Activated naive CD8-positive, alpha-beta T cell (primary cell): ENCODE measurements around the gene DPY19L3.
"Not testable (repeated sequence)": the region's sequence is repeated elsewhere in the genome, so short reads cannot be mapped to it uniquely, and the experiment has no call there.

Experiments used
- H3K27ac Mint-ChIP-seq: one replicate; pipeline ENCODE4 v1.8.0; 2021; ENCODE audit warnings: mixed read lengths
- H3K27me3 Mint-ChIP-seq: one replicate; pipeline ENCODE4 v1.8.0; 2021; ENCODE audit warnings: mixed read lengths
- H3K36me3 Mint-ChIP-seq: one replicate; pipeline ENCODE4 v1.8.0; 2021; ENCODE audit warnings: mixed read lengths
- H3K4me1 Mint-ChIP-seq: one replicate; pipeline ENCODE4 v1.8.0; 2021; ENCODE audit warnings: low read depth, mixed read lengths
- H3K4me3 Mint-ChIP-seq: one replicate; pipeline ENCODE4 v1.8.0; 2021; ENCODE audit warnings: mild to moderate bottlenecking, mixed read lengths
- H3K9me3 Mint-ChIP-seq: one replicate; pipeline ENCODE4 v1.8.0; 2021; ENCODE audit warnings: low read depth, mixed read lengths

The DPY19L3 gene

GRCh38 chr19:32406161-32407003, 812 bp downstream of the DPY19L3 start:
- Mint-ChIP-seq H3K9me3 (no peaks in the 10 kb centered on the region), H3K4me3 (peak overlapping the region; percentile 91), H3K27ac (peak overlapping the region; percentile 85), H3K36me3 (peaks cover 17% of the 10 kb centered on the region), H3K27me3 (no peaks in the 10 kb centered on the region), H3K4me1 (peaks cover 16% of the 10 kb centered on the region)

DNA sequence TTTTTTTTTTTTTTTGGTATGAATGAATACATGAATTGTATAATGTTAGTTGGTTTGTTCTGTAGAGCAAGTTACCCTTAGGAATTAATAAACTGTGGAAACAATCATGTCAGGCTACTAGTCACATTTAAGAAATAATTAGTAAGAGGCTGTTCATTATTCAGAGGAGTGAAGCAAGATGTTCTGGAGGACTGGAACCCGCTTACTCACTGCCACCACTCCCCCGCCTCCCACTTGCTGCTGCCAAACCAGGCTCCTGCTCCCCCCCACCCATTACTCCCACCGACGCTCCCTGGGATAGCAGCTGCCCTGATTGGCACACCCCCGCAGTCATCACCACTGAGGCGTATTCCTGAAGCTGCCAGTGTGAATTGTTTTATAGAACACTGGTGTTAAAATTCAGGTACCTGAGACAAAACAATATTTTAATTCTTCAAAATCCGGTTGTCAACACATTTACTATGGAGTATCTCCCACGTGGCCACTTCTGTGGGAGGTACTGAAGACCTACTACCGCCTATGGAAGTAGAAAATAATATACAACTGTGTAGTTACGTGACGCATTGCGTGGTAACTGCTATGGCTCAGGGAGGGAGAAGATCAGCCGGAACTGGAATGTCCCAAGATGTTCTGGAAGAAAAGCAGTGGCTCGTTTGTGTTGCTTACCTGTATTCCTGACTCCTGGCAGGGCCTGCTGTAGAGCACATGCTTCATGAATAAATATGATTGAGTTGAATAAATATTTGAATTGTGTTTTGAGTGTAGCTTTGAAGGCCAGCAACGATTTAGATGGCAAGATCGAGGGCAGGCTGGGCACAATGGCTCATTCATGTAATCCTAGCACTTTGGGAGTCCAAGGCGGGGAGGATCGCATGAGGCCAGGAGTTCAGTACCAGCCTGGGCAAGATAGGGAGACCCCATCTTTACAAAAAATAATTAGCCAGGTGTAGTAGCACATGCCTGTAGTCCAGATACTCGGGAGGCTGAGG, 1.7 kb downstream of the DPY19L3 start:
- H3K27me3 Mint-ChIP-seq: no peaks in the 10 kb centered on the region
- no peaks in the 10 kb centered on the region for H3K9me3 Mint-ChIP-seq
- H3K36me3 Mint-ChIP-seq: peaks cover 17% of the 10 kb centered on the region
- peaks cover 14% of the 10 kb centered on the region for H3K4me1 Mint-ChIP-seq
- H3K27ac Mint-ChIP-seq: peak overlapping the region; percentile 85
- H3K4me3 Mint-ChIP-seq: peak overlapping the region; percentile 91

DNA sequence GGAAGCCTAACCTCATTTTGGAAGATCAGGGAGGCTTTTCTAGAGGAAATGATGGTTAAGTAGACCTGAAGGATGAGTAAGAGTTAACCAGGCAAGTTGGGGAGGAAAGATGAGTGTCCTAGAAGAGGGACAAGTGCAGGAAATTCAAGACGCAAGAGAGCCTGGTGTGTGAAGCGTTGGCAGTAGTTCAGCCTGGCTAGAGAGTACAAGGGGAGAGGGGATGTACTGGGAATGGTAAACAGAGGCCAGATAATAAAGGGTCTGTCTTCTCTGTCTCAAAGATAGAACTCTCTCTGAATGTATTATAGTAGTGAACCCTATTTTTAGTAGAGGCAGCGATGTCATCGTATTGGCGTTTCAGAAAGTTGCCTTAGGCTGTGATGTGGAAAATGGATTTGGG, 9.7 kb downstream of the DPY19L3 start:
- no peak overlapping the region for H3K27ac Mint-ChIP-seq
- no peaks in the 10 kb centered on the region for H3K4me1 Mint-ChIP-seq
- no peak overlapping the region for H3K4me3 Mint-ChIP-seq
- H3K9me3 Mint-ChIP-seq: no peaks in the 10 kb centered on the region
- H3K36me3 Mint-ChIP-seq: peaks cover 29% of the 10 kb centered on the region
- no peaks in the 10 kb centered on the region for H3K27me3 Mint-ChIP-seq

DNA sequence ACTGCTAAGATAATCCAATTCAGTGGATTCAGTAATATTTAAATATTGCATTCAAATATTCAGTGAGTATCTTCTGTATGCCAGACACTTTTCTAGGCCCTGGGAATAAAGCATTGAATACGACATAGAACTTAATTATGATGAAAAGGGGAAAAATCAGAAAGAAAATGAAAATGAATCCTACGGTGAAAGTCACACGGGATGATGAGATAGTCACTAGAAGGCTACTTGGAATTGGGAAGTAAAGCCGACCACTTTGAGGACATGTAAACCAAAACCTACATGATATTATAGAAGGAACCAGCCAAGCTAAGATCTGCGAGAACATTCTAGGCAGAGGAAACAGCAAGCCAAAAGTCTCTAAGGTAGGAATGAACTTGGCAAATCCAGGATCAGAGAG, 10.1 kb downstream of the DPY19L3 start:
- H3K36me3 Mint-ChIP-seq: peaks cover 28% of the 10 kb centered on the region
- no peak overlapping the region for H3K4me3 Mint-ChIP-seq
- H3K9me3 Mint-ChIP-seq: no peaks in the 10 kb centered on the region

GRCh38 chr19:32416749-32417456, 11.3 kb downstream of the DPY19L3 start:
- Mint-ChIP-seq H3K4me3 (no peak overlapping the region), H3K9me3 (no peaks in the 10 kb centered on the region), H3K27ac (no peak overlapping the region), H3K4me1 (peaks cover 8% of the 10 kb centered on the region), H3K27me3 (no peaks in the 10 kb centered on the region), H3K36me3 (peaks cover 24% of the 10 kb centered on the region)

More for the DNA sequence above, 10.1 kb downstream of the DPY19L3 start:
- H3K27ac Mint-ChIP-seq: no peak overlapping the region
- no peaks in the 10 kb centered on the region for H3K27me3 Mint-ChIP-seq
- no peaks in the 10 kb centered on the region for H3K4me1 Mint-ChIP-seq

GRCh38 chr19:32418155-32418554, 12.6 kb downstream of the DPY19L3 start:
- Mint-ChIP-seq H3K4me1 (peaks cover 18% of the 10 kb centered on the region), H3K27me3 (no peaks in the 10 kb centered on the region), H3K36me3 (peaks cover 28% of the 10 kb centered on the region), H3K9me3 (no peaks in the 10 kb centered on the region), H3K4me3 (no peak overlapping the region), H3K27ac (no peak overlapping the region)

DNA sequence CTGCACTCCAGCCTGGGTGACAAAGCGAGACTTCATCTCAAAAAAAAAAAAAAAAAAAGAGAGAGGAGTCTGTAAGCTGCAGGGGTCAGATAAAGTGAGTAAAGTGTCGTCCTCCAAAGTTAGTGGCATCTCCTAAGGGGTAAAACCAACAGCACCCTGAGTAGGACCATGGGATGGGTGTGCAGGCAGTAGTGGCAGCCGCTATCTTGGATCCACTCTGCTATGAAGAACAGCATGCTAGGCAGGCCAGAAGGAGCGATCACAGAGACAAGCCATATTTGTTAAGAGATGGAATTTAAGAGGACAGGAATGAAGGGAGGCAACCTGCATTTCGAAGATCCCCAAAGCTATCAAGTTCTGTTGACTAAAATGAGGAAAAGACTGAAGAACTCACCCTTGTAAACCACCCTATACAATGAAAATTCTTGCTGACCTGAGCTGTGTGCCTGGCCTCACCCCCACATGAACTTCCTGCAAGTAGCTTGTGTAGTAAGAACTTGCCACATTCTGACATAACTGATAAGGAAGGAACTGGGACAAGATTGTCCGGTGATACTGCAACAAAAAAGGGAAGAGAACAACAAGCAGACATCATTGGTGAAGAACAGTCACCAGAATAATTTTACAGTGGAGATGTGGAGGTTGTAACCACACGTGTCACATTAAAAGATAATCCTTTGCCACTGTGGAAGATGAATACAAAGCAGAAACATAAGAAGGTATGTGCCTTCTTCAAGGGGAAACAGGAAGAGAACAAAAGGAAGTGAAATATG, 16.2 kb downstream of the DPY19L3 start:
- H3K4me3 Mint-ChIP-seq: peak overlapping the region; percentile 24

DNA sequence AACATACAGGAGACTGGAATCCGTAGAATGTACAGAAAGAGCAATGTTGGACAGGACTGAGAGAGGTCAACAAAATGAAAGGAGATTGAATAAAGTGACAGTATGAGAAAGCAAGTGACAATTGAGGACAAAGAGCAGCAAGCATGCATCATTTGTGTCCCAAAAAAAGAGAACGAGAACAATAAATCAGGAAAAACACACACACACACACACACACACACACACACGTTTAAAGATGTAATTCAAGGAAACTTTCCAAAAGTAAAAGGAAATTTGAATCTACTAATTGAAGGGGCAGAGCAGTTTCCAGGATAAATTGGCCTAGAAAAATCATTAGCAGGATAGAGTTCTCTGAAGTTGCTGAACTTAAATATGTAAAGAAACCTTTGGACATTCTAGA, 16.9 kb downstream of the DPY19L3 start:
- Mint-ChIP-seq H3K27me3 (no peaks in the 10 kb centered on the region), H3K4me3 (peak overlapping the region; percentile 24), H3K4me1 (peaks cover 18% of the 10 kb centered on the region), H3K9me3 (no peaks in the 10 kb centered on the region), H3K36me3 (peaks cover 19% of the 10 kb centered on the region), H3K27ac (peak overlapping the region; percentile 74)

More for the DNA sequence above, 16.2 kb downstream of the DPY19L3 start:
- Mint-ChIP-seq H3K4me1 (peaks cover 18% of the 10 kb centered on the region), H3K27me3 (no peaks in the 10 kb centered on the region), H3K9me3 (no peaks in the 10 kb centered on the region), H3K36me3 (peaks cover 21% of the 10 kb centered on the region), H3K27ac (peak overlapping the region; percentile 74)

- not testable (repeated sequence) for H3K9me3 Mint-ChIP-seq, H3K27me3 Mint-ChIP-seq
- peaks cover 19% of the 10 kb centered on the region for H3K36me3 Mint-ChIP-seq
Observed at GRCh38 chr19:32423944-32424343, 18.4 kb downstream of the DPY19L3 start.

DNA sequence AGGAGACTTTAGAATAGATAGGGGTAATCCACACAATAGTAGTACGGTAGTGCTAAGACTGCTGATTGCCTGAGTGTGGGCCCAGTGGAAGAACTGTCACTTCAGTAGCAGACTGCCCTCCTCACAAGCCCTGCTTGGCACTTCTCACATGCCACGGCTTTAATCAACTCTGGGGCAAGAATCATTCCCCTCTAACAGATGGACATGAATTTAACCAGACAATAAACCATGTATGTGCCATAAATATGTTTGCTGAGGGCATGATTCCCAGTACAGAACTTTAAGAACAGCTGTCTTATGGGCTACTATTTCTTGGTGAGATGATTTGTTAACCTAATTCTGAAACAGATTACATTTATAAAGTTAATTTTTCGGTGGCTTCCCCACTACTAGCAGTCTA, 22.0 kb downstream of the DPY19L3 start:
- Mint-ChIP-seq H3K9me3 (no peaks in the 10 kb centered on the region), H3K4me1 (peaks cover 4% of the 10 kb centered on the region), H3K4me3 (no peak overlapping the region), H3K27ac (no peak overlapping the region), H3K27me3 (no peaks in the 10 kb centered on the region), H3K36me3 (peaks cover 18% of the 10 kb centered on the region)

More at GRCh38 chr19:32423944-32424343, 18.4 kb downstream of the DPY19L3 start:
- H3K4me1 Mint-ChIP-seq: peaks cover 18% of the 10 kb centered on the region
- not testable (repeated sequence) for H3K4me3 Mint-ChIP-seq, H3K27ac Mint-ChIP-seq

DNA sequence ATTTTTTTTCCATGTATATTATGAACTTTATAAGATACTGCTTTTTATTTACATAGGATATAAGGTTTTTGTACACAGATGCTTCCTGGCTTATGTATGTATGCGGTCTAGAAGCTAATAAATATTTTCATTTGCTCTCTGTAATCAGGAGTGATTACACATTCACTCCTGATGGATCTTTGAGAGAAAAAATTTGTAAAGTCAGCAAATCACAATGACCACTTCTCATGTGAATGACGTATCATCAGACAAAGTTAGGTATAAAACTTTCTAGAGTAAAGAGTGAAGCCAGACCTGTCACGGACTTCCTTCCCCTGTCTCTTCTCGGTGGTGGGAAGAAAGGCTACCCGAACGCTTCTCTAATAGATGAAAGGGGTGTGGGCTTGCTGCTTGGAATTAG, 31.1 kb downstream of the DPY19L3 start:
- H3K4me1 Mint-ChIP-seq: no peaks in the 10 kb centered on the region
- no peak overlapping the region for H3K27ac Mint-ChIP-seq
- no peaks in the 10 kb centered on the region for H3K9me3 Mint-ChIP-seq
- no peak overlapping the region for H3K4me3 Mint-ChIP-seq
- H3K27me3 Mint-ChIP-seq: no peaks in the 10 kb centered on the region
- peaks cover 10% of the 10 kb centered on the region for H3K36me3 Mint-ChIP-seq

DNA sequence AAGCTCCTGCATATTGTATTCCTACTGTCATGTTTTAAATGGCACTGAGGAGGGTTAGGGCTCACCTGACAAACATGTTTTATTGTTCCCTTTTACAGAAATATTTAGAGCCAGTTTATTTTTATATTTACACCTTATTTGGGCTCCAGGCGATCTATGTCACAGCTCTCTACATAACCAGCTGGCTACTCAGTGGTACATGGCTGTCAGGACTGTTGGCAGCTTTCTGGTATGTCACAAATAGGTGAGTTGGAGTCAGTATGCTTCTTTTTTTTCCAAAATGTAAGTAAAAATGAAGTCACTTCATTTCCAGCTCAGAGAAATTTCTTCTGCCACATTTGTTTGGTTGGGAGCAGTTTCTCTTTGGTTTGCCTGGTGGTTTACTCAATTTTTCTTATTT, 31.5 kb downstream of the DPY19L3 start:
- Mint-ChIP-seq H3K27ac (no peak overlapping the region), H3K36me3 (peaks cover 10% of the 10 kb centered on the region), H3K9me3 (no peaks in the 10 kb centered on the region), H3K4me1 (no peaks in the 10 kb centered on the region), H3K27me3 (no peaks in the 10 kb centered on the region), H3K4me3 (no peak overlapping the region)

DNA sequence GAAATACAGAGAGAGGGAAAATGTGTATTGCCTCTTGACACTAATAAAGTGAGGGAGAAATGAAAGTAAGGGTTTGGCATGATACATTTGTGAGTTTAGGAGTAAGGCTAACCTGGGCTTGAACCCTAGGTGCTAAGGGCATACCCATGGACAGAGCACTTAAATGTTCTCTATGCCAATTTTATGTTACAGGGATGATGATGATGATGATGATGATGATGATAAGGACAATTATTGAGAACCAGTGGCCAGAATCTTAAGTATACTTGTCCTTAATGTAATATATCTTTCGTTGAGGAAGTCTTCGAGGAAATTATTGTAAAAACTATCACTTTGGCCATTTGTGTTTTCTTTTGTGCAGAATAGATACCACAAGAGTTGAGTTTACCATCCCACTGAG, 33.2 kb downstream of the DPY19L3 start:
- Mint-ChIP-seq H3K27ac (no peak overlapping the region), H3K4me3 (no peak overlapping the region), H3K27me3 (no peaks in the 10 kb centered on the region), H3K4me1 (no peaks in the 10 kb centered on the region), H3K9me3 (no peaks in the 10 kb centered on the region), H3K36me3 (peaks cover 10% of the 10 kb centered on the region)

GRCh38 chr19:32442650-32443049, 37.1 kb downstream of the DPY19L3 start:
- Mint-ChIP-seq H3K27me3 (no peaks in the 10 kb centered on the region), H3K27ac (no peak overlapping the region), H3K9me3 (no peaks in the 10 kb centered on the region), H3K4me3 (no peak overlapping the region), H3K36me3 (peaks cover 13% of the 10 kb centered on the region), H3K4me1 (no peaks in the 10 kb centered on the region)
